HepG2 (cell line): Measurements from ENCODE around the gene DNPH1. TPM values are rescaled to one million over a fixed set of nuclear protein-coding genes. Genes with fewer than 3 reads are reported as not detected.

ENCODE experiments used
- ARID4A ChIP-seq: sonication (generic); formaldehyde crosslinking; IDR thresholded peaks from 2 replicates; pipeline ENCODE4 v1.5.0; 2020; ENCODE audit warnings: mild to moderate bottlenecking, missing genetic modification reagents, borderline replicate concordance
- BRD4 ChIP-seq: sonication (generic); formaldehyde crosslinking; IDR thresholded peaks from 2 replicates; pipeline ENCODE4 v1.4.0; 2020; ENCODE audit warnings: missing genetic modification reagents
- CTCF ChIP-seq: sonication (generic); formaldehyde crosslinking; IDR thresholded peaks from 2 replicates; pipeline ENCODE4 v1.5.0; 2020; ENCODE audit warnings: mild to moderate bottlenecking, missing genetic modification reagents, moderate library complexity
- DRAP1 ChIP-seq: IDR thresholded peaks from 2 replicates; pipeline ENCODE4 v1.6.1; 2016; ENCODE audit warnings: missing genetic modification reagents, missing compliant biosample characterization
- FOSL2 ChIP-seq: sonication (generic); formaldehyde crosslinking; IDR thresholded peaks from 2 replicates; pipeline ENCODE4 v1.4.0; 2020; ENCODE audit warnings: missing genetic modification reagents
- GZF1 ChIP-seq: sonication (generic); formaldehyde crosslinking; IDR thresholded peaks from 2 replicates; pipeline ENCODE4 v1.5.1; 2020; ENCODE audit warnings: mild to moderate bottlenecking, missing genetic modification reagents
- HOXD1 ChIP-seq: sonication (generic); formaldehyde crosslinking; IDR thresholded peaks from 2 replicates; pipeline ENCODE4 v1.5.0; 2020; ENCODE audit warnings: missing genetic modification reagents
- MED8 ChIP-seq: sonication (generic); formaldehyde crosslinking; IDR thresholded peaks from 2 replicates; pipeline ENCODE4 v1.8.1; 2023; ENCODE audit warnings: mild to moderate bottlenecking, missing genetic modification reagents; ENCODE audit not compliant: insufficient replicate concordance
- MEF2D ChIP-seq: sonication (generic); formaldehyde crosslinking; IDR thresholded peaks from 2 replicates; pipeline ENCODE4 v1.5.1; 2020; ENCODE audit warnings: mild to moderate bottlenecking, missing genetic modification reagents
- PAWR ChIP-seq: sonication (generic); formaldehyde crosslinking; IDR thresholded peaks from 2 replicates; pipeline ENCODE4 v1.4.0; 2020; ENCODE audit warnings: missing genetic modification reagents, mild to moderate bottlenecking, borderline replicate concordance
- RNF219 ChIP-seq: sonication (generic); formaldehyde crosslinking; IDR thresholded peaks from 2 replicates; pipeline ENCODE4 v1.5.0; 2020; ENCODE audit warnings: mild to moderate bottlenecking, missing genetic modification reagents
- TBX2 ChIP-seq: sonication (generic); formaldehyde crosslinking; IDR thresholded peaks from 2 replicates; pipeline ENCODE4 v1.5.0; 2020; ENCODE audit warnings: missing genetic modification reagents, mild to moderate bottlenecking, borderline replicate concordance
- TRAFD1 ChIP-seq: sonication (generic); formaldehyde crosslinking; IDR thresholded peaks from 2 replicates; pipeline ENCODE4 v1.5.1; 2020; ENCODE audit warnings: missing genetic modification reagents, mild to moderate bottlenecking, borderline replicate concordance
- ZNF33B ChIP-seq: sonication (generic); formaldehyde crosslinking; IDR thresholded peaks from 2 replicates; pipeline ENCODE4 v1.5.1; 2020; ENCODE audit warnings: mild to moderate bottlenecking, missing genetic modification reagents
- ZNF564 ChIP-seq: sonication (generic); formaldehyde crosslinking; IDR thresholded peaks from 2 replicates; pipeline ENCODE4 v1.8.1; 2023; ENCODE audit warnings: mild to moderate bottlenecking, missing genetic modification reagents
- ZNF616 ChIP-seq: sonication (generic); formaldehyde crosslinking; IDR thresholded peaks from 2 replicates; pipeline ENCODE4 v1.5.0; 2020; ENCODE audit warnings: low read depth, mild to moderate bottlenecking, missing genetic modification reagents
- ZSCAN5A ChIP-seq: sonication (generic); formaldehyde crosslinking; IDR thresholded peaks from 2 replicates; pipeline ENCODE4 v1.8.0; 2022; ENCODE audit warnings: mild to moderate bottlenecking, missing genetic modification reagents, borderline replicate concordance
- polyA plus RNA-seq, 8 experiments: library from polyadenylated mRNA; depleted of rRNA in 3 of 8; stranded (reverse) in 7 of 8; unstranded in 1 of 8; fragments of >200 nt; fragmentation: Illumina TruSeq in 4 of 8; extraction: Trizol in 4 of 8; gene quantifications; 2 replicates each; pipeline versions ENCODE4 v1.2.1 to v1.2.3, GENCODE V29; 2011 to 2016; ENCODE audit warnings: low read depth in 4 of 8, missing spikeins in 1 of 8, mixed read lengths in 1 of 8; ENCODE audit not compliant: insufficient read depth in 1 of 8
- total RNA-seq, 5 experiments: library from RNA; depleted of rRNA; stranded (reverse); fragments of >200 nt; fragmentation: Illumina TruSeq; extraction: Trizol; gene quantifications; 2 replicates each; pipeline ENCODE4 v1.2.3, GENCODE V29; 2016; ENCODE audit warnings: low read depth in 1 of 5

DNPH1 gene
- total and polyA plus RNA-seq, 2 of the 13 experiments (the other 11 are each of a cell fraction or from before 2014, with no cell fraction given), result 56.5 to 75.1 TPM

GRCh38 chr6:43278524-43279078 lies 49.3 kb upstream of the DNPH1 start (continued):
- TF ChIP-seq ZNF33B (CRISPR knock-in tag) (no peak), ZNF564 (CRISPR knock-in tag) (no peak), RNF219 (CRISPR knock-in tag) (no peak), ARID4A (no peak), ZNF616 (no peak), MEF2D (CRISPR knock-in tag) (peak; percentile 81), MED8 (CRISPR knock-in tag) (peak; percentile 36), TRAFD1 (no peak), TBX2 (CRISPR knock-in tag) (peak; percentile 22; the same call in 1 of the 2 replicates), CTCF (CRISPR knock-in tag) (0 out of 2 replicates have a peak, but pooled peaks have one; percentile 4), GZF1 (CRISPR knock-in tag) (no peak), ZSCAN5A (CRISPR knock-in tag) (no peak), FOSL2 (CRISPR knock-in tag) (peak; percentile 69), HOXD1 (CRISPR knock-in tag) (no peak), PAWR (CRISPR knock-in tag) (no peak), DRAP1 (CRISPR knock-in tag) (peak; percentile 1; the same call in 1 of the 2 replicates), BRD4 (CRISPR knock-in tag) (peak; percentile 71; the same call in 1 of the 2 replicates)
